Iris pigment epithelial cell (primary cell): Measurements from ENCODE around the gene HAO2.
"Not testable (repeated sequence)": the region's sequence is repeated elsewhere in the genome, so short reads cannot be mapped to it uniquely, and the experiment has no call there.

Experiments
- DNase-seq: peaks from one replicate; pipeline ENCODE4 v3.0.0-alpha.2; 2011; ENCODE audit warnings: low read depth

HAO2 gene

DNA sequence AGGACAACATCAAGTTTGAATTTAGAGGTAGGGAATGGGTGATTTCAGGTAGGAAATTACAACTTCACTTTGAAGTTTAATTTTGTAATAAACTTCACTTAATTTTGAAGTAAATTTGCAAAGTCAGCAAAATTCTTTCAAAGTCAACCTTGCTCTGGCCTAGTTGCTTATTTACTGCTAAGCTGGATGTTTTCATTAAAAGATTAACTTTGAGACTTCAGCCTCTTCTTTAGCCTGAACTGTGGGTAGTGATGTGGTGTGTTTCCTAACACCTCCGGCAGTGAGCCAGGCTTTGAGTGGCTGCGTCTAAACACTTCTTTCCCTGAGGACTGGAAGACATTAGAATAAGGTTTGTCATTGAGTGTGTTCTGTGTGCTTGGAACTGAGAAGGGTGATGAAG lies at the start of gene HAO2:
Gene HAO2 (plus strand): TSS at position 232 of the 400 bp plus-strand sequence. CDS start 12,301 bp downstream, outside the sequence.
- DNase-seq: no peak

DNA sequence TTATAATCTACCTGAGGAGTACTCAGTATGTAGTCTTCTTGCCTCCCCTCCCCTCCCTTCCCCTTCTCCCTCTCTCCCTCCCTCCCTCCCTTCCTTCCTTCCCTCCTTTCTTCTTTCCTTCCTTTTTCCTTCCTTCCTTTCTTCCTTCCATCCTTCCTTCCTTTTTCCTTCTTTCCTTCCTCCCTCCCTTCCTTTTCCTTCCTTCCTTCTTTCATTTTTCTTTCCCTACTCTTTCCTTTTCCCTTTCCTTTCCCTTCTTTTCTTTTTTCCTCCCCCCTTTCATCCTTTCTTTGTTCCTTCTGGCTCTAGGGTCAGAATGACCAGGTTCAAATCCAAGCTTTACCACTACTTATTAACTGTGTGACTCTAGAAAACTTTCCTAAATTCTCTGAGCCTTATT lies 48.5 kb upstream of the HAO2 start:
- DNase-seq: no peak

DNA sequence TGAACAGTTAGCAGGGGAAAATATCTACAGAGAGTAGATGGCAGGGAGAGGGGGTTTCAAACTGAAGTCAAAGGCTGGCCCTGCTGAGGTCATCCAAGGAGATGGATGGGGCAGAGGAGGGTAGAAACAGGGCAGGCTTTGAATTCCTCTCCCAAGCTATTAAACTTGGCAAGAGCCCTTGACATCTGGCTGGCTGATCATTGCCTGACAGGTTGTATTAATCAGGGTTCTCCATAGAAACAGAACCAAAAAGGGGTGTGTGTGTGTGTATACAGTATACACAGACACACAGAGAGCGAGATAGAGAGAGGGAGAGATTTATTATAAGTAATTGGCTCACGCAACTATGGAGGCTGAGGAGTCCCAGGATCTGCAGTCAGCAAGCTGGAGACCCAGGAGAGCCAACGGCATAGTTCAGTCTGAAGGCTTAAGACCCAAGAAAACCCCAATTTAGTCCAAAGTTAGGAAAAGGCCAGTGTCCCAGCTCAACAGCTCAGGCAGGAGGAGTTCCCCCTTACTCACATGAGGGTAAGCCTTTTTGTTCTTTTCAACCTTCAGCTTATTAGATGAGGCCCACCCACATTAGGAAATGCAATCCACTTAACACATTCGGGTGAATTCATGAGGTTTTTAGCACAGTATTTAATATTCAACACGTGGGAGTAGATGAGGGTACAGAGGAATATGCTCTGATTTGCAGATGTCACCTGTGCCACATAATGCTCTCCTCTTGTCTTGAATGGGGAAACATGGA lies 46.7 kb upstream of the HAO2 start:
- DNase-seq: no peak

DNA sequence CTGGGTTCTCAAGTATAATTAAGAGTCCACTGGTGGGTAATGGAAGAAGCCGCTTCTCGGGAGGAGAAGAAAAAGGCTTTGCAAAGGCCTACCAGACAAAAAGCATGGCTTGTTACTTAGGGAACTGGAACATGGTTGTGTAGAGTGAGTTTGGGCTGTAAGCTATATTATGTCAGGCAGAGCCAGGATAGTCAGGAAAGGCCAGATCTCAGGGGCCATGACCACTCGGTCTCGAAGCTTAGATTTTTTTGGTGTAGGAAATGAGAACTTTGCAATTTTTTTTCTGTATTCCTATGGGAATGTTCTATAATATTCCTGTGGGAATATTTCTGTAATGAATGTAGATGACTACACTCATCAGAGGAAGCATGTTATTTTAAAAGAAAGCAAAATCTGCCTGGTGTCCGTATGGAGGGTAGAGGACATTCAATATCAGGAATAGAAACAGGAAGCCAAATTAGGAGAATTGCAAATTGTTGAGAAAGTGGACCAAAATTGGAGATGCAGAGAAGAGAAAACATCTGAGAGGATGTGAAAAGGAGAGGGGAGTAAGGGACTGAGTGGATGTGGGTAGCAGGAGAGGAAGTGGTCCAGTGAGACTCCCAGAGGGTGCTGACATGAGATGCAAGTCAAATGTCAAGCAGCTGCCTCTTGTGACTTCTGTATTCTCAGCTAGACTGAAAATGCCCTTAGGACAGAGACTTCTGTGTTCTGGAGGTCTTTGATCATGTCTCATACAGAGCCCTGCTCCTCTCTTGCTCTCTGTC lies 45.2 kb upstream of the HAO2 start:
- no peak for DNase-seq

DNA sequence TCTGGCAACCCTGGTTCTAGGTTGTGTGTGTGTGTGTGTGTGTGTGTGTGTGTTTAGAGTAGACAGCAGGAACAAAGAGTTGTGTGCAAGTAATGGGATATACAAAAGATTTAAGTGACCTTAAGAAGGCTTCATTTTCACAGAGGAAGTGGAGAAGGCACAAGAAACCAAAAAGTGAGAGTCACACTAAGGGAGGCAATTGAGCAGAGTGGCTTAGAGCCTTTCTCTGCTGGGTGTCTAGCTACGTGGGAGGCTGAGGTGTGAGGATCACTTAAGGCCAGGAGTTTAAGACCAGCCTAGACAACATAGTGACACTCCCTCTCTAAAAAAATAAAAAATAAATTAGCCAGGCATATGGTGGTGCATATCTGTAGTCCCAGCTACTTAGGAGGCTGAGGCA lies 44.4 kb upstream of the HAO2 start:
- no peak for DNase-seq

- DNase-seq: no peak
These were observed 42.3 kb upstream of the HAO2 start for GRCh38 chr1:119326251-119326650.

- peak; percentile 9 for DNase-seq
These were observed 41.5 kb upstream of the HAO2 start for GRCh38 chr1:119327094-119327449.

GRCh38 chr1:119327450-119328155 lies 41.0 kb upstream of the HAO2 start:
- DNase-seq: peak; percentile 22

DNA sequence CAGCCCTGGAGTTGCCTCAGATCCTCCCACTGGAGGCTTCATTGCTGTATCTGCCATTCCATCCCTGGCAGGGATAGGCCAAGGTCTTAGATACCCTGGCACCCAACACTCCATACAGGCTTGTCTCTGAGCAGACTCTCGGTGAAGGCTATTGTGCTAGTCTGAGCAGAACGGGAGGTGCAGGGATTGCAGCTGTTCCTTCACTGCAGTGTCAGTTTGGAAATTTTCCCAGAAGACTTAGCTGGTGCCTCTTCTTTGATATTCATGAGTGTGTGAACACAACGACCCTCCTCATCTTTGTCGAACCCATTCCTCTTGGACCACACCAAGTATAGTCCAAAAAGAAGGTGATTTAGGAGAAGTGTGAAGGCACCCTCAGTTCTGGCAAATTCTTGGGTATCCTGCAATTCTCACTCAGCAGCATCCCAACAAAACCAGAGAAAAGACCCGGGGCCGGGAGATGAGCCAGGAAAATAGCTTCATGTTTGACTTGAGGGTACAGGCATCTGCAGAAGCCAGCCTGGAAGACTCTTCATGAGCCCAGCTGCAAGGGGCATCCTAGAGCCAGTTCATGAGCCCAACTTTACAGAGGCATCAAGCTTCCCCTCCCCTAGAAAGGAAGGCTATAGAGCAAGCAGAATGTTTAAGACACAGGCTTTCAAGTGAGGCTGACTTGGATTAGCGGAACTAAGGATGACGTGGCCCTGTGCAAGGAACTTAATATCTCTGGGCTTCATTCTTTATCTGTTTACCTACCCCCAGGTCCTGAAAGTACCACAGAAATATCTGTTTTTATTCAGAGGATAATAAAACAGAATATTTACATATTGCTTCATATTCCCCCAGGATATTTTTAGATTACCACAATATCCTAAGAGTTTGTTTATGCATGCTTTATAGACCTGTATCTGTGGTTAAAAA lies 38.8 kb upstream of the HAO2 start:
- peak; percentile 56 for DNase-seq

GRCh38 chr1:119330466-119331189 lies 38.0 kb upstream of the HAO2 start:
- peak; percentile 27 for DNase-seq

DNA sequence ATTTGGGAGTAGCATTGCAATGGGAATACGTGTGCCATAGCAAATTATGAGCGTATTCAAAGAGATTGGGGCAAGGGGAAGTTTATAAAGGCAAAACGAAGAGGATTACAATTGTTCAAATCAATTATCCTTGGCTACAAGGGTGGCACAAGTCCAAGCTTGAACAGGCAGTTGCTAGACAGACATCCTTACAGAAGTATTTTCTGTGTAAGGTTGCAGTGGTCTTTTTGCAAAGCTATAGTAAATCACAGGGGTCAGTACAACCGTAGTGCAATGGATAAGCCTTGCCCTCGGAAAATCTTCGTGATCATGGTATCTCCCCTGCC lies 37.4 kb upstream of the HAO2 start:
- DNase-seq: no peak

DNA sequence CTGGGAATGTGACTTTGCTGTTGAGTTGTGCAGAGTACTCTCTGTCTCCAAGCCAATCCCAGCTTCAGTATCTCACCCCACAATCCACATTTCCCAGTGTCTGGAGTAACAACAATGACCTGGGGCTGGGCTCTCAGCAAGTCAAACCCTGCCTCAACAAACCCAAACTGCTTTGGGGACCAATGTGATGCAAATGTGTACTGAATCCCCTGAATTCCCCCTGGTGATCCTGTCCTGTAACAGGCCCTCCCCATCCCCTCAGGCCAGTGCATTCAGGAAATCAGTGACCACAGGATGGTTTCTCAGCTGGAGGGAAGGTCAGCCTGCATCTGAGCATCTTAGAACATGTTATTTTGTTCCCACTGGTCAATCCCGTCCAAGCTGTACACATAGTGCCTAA lies 36.7 kb upstream of the HAO2 start:
- no peak for DNase-seq

DNA sequence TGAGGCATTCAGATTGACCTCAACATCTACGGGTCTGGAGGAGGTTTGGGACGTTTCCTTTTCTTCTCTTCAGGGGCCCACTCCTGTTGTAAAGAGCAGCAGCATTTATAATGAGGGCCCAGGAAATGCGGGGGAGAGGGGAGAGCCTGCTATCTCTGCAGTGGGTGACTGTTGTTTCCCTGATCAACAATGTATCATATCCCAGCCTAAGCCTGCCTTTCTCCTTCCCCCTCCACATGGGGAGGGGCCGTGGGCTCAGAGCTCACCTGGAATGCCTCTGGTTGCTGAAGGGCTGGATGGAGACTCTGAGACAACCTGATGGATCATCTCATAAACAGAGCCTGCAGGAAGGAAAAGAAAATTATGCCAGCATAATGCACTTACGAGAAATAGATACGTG lies 36.0 kb upstream of the HAO2 start:
- DNase-seq: no peak

- DNase-seq: no peak
These were observed 35.3 kb upstream of the HAO2 start for GRCh38 chr1:119333163-119333896.

- DNase-seq: not testable (repeated sequence)
These were observed 34.7 kb upstream of the HAO2 start for GRCh38 chr1:119333897-119334250.

DNA sequence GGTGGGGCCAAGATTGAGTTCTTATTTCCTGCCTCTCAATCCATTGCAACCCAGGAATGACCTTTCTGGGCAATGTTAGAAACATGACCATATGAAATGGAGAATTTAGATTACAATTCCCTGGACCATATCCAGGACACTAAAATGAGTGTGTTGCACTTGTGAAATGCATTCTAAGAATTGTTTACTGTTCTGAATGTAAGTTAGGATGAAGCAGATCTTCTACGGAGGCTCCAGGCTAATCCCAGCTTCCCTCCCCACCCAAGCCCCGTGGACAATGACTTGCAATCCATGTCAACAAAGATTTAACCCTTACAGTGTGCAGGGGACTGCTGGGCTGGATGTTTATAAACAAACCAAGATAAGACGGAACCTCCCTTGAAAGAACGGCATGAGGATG lies 31.7 kb upstream of the HAO2 start:
- peak; percentile 37 for DNase-seq

- no peak for DNase-seq
These were observed 30.6 kb upstream of the HAO2 start for GRCh38 chr1:119338004-119338403.

DNA sequence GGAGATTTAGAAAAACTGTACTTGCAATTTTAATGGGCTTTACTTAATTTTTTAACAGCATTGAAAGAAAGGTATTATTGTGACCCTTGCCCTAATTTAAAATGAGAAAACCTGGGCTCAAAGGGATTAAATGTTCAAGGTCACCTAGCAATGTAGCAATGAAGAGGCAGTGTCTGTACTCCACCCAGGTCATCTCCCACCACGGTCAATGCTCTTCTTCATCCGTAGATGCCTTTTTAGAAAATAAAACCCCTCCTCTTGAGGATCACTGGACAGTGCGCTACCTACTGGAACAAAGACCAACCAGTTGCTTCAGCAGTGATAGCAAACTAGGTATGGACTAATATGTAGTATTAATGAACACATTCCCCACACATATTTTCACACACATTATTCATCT lies 29.8 kb upstream of the HAO2 start:
- no peak for DNase-seq

DNA sequence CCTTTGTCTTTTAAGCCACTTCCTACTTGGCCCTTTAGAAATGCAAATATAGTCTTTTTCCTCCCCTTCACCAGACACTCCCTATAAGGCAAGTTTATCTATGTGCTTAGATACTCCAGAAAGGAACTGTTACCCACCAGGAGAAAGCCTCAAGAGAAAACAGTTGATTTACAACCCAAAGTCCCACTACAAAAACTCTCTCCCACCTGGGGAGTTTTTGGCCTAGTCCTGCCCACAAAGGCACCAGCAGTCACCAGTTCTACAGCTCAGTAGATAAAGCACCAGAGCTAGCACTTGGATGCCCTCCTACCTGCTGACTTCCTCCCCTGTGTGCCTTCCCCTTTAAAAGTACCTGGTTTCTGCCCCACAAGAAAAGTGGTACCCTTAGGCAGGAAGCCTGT lies 27.7 kb upstream of the HAO2 start:
- DNase-seq: no peak

DNA sequence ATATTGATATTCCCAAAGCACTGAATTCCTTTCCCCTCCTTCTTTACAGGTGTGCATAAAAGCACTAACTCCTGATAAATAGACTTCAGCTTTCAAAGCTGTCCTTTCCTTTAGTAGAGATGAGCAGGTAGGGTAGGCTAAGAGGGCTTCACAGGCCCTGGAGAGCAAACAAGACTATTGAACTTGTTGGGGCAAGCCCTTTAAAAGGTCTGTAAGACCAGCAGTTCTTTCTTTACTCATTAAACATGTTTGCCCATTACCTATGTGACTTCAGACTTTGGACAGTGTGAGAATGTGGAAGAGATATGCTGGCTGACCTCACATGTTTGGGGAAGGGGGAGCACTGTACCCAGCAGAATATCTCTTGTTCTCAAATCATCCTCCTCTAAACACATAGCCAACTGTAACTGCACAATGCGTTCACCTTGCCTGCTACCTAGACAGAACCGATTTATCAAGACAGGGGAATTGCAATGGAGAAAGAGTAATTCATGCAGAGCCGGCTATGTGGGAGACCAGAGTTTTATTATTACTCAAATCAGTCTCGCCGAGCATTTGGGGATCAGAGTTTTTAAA lies 27.1 kb upstream of the HAO2 start:
- DNase-seq: no peak
